HG02588 (cell line): ENCODE measurements around the gene HOXC5.

ENCODE experiments used
- ATAC-seq: cut with Tn5 transposase; IDR thresholded peaks from one replicate; pipeline ENCODE4 v1.9.1; 2021; ENCODE audit warnings: mild to moderate bottlenecking, moderate library complexity; ENCODE audit not compliant: unreplicated experiment

The HOXC5 gene

DNA sequence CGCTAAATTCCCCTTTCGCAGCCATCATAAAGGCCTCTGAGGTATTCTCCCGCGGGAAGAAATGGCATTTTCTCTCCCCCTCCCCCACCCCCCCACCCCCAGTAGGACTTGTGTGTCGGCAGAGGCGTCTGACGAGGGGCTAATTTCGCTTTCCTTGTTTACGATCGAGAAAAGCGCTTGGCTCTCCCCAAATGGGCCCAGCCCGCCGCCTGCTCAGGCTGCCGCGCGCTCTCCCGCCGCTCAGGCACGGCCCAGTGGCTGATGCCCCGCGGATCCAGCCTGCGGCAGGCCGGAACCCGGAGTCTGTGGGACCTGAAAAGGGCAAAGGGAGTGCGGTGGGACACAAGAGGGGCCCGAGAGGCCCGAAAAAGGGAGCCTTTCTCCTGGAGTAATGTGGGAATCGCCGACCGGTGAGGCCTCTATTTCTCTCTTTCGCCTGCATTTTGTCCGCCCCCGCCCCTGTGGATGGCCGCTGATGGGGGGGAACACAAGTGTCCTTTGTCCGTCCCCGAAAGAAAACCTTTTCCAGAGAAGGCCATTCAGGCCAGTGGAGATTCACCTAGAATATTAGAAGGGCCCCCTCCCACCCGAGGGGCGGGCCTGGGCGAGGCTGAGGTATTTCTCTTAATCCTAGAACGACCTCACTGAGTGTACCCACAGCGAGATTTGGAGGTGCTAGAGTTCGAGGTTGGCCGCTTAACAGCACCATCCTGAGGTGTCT, 13.6 kb upstream of the HOXC5 start:
- no peak for ATAC-seq

DNA sequence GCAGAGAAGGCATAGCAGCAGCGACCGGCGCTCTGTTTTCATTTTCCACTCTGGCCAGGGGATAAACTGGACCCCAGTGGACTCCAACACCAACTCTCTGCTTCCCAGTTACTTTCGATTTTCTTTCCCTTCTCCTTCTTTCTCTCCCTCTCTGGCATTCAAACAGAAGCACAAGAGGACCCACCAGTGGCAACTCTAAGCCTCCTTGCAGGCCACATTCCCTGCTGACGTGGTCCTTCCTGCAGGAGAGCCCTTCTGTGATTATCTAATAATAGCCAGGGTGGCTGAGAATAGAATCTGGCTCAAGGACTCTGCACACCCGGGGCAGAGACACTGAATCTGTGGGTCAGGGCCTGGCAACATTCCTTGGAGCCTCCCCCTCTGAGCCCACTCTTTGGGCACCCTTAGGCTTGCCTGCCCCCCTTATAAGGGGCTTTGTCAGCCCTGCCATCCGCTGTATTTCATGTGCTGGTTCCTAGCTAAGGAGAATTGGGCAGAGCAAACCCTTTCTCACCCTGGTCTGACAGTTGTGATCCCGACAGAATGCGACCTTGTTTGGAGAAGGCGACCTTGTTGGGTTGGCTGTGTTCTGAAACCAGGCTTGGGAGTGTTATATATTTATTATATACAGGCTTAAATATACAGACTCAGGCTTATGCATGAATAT, 12.8 kb upstream of the HOXC5 start:
- ATAC-seq: no peak

GRCh38 chr12:54020591-54021405, 12.1 kb upstream of the HOXC5 start:
- no peak for ATAC-seq

DNA sequence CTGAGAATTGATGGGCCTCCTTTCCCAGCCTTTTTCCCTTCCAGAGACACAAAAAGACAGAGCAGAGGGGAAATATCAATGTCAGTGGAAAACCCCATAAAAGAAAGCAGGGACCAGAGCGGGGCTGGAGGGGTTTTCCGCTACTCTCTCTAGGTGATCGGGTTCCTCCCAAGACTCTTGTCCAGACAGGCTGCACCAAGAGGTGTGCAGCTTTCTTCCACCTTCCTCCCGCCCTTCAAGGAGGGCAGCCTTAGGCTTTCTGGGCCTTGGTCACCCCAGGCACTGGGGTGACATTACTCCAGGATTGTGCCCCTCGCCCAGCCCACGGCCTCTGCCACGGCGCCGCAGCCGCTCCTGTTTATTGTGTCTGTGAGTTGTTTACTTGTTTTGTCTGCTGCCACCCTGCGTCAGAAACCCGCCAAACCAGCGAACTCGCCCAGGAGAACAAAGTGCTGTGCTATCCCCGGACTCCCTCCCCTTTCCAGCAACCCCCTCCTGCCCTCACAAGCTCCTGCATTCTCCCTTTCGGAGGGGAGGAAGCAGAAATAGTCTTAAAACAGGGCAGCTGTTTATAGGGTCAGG, 11.3 kb upstream of the HOXC5 start:
- no peak for ATAC-seq

DNA sequence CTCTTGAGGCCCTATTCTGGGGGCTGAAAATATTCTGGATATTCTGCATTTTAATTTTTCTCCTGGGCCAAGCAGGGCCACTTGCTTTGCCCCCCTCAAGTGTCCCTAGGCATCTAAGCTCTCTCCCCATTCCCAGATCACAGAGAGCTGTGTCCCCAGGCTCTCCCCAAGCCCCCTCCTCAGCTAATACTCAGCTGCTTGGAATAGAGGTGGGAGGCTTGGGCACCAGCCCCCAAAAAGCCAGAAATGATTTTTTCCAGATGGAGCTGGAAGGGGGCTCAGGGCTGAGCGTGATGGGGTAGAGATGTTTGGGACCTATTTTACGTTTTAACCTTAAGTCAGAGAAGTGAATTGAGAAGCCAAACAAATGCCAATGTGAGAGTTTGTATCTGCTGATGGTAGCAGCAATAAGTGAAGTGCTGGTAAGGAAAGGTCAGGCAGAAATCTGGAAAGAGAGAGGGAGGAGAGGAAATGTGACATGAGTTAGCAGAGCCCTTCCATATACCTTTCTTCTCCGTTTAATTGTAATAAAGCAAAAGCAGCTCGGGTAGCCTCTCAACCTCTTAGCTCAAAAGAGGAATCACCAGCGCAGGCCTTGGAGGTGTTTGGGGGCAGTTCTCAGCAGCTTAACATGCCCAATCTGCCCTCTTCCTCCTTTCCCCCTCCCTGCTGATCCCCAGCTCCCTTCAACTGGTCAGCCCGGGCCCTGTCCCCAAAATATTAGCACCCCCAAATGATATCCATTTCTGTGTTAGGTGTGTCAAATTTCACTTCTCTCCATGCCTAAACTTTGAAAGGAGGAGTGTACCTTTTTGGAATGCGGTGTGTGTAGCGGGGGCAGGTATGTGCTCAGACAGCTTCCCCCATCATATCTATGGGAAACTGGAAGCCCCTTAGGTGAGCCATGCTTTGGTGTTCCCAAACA, 9.6 kb upstream of the HOXC5 start:
- ATAC-seq: no peak

GRCh38 chr12:54024127-54024526, 8.7 kb upstream of the HOXC5 start:
- no peak for ATAC-seq

DNA sequence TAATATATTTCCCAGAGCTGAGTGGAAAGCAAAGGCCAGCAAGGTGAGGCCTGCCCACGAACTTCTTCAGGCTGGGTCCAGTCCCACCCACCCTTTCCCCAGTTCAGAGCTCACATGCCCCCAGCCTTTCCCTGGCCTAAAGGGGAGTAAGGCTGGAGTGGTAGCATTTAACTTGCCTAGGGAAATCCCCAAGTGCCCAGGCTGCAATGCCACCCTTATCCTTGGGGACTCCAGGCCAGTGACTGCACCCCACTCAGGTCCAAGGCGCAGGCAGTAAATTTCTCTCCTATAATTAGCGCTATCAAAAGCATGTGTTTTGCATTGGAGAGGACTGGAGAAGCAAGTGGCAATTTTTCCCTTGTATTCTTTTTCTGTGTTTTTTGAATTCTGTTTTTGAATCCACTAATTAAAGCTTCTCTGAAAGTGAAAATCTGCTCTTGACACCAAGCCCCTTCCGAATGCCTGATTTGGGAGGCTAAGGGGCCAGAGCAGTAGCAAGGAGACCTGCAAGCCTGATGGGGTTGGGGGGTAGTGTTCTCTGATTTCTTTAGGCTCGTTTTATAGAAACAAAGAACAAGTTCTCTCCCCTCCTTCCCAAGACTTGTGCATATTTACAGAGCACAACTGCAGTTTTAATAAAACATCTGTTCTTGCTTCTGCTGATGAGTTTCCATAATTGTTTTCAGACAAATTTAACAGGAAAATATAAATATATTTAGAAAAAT, 8.1 kb upstream of the HOXC5 start:
- no peak for ATAC-seq

GRCh38 chr12:54025499-54026405, 7.1 kb upstream of the HOXC5 start:
- ATAC-seq: no peak

- ATAC-seq: no peak
Measured at GRCh38 chr12:54026640-54027441, 6.0 kb upstream of the HOXC5 start.

- ATAC-seq: no peak
Measured at GRCh38 chr12:54027442-54027786, 5.4 kb upstream of the HOXC5 start.

DNA sequence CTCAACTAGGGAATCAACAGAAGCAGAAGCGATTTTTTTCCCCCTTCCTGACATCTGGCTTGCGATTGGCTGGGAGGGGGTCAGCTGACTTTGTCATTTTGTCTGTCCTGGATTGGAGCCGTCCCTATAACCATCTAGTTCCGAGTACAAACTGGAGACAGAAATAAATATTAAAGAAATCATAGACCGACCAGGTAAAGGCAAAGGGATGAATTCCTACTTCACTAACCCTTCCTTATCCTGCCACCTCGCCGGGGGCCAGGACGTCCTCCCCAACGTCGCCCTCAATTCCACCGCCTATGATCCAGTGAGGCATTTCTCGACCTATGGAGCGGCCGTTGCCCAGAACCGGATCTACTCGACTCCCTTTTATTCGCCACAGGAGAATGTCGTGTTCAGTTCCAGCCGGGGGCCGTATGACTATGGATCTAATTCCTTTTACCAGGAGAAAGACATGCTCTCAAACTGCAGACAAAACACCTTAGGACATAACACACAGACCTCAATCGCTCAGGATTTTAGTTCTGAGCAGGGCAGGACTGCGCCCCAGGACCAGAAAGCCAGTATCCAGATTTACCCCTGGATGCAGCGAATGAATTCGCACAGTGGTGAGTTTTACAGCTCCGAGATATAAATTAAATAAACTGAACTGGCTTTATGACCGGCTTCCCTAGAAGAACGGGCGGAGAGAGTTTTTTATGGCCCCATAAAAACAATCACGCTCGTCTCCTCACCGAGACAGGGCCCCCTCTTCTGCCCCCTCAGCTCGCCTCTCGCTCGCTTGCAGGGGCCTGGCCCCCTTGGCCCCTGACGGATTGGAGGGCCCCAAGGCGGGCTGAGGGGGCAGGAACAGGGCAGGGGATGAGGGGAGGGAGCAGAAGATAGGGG, 4.3 kb upstream of the HOXC5 start, which contains the start of gene HOXC6:
HOXC6 (plus strand) TSS at position 127 of the 888 bp plus-strand sequence; CDS start at position 209, 82 bp downstream.
- ATAC-seq: no peak

GRCh38 chr12:54029529-54030441, 3.1 kb upstream of the HOXC5 start:
- ATAC-seq: no peak

DNA sequence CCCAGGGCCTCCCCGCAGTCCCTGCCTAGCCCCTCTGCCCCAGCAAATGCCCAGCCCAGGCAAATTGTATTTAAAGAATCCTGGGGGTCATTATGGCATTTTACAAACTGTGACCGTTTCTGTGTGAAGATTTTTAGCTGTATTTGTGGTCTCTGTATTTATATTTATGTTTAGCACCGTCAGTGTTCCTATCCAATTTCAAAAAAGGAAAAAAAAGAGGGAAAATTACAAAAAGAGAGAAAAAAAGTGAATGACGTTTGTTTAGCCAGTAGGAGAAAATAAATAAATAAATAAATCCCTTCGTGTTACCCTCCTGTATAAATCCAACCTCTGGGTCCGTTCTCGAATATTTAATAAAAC, 2.4 kb upstream of the HOXC5 start:
- no peak for ATAC-seq

- no peak for ATAC-seq
Measured at GRCh38 chr12:54030889-54031471, 1.9 kb upstream of the HOXC5 start.

GRCh38 chr12:54031480-54031879, 1.4 kb upstream of the HOXC5 start:
- no peak for ATAC-seq
